Skin of body (tissue), 2 donors: ENCODE results near the gene LDLRAD3. TPM values are rescaled to one million over a fixed set of nuclear protein-coding genes. Genes with fewer than 3 reads are reported as not detected.

Experiments used
- DNase-seq: peaks from one replicate; lab custom pipeline; 2025; lab: John Stamatoyannopoulos, UW
- total RNA-seq: library from RNA; depleted of rRNA; stranded (reverse); fragments of >200 nt; gene quantifications from one replicate; pipeline ENCODE4 v1.2.3, GENCODE V29; 2014

LDLRAD3 gene
- total RNA-seq, 1 donor from 2014 or later = 9.4 TPM

DNA sequence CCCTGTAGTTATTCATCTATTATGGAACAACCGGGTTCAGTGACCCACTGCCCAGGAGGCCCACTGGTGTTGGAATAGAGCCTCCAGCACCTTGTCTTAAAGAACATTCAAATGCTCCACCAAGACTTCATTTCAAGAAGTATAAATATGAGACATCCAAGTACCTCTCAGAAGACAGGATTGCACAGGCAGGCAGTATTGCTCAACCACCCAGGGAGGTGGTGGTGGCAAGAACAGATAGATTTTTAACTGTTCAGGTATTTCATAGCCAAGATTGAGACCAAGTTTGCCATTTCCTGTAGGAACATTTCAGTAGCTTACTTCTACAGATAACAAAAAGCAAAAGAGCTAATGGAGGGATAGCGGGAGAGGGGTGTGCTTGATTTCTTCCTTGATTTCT lies 266.7 kb downstream of the LDLRAD3 start:
- DNase-seq = no peak

GRCh38 chr11:36211761-36212430 lies 268.0 kb downstream of the LDLRAD3 start:
- DNase-seq = no peak

DNA sequence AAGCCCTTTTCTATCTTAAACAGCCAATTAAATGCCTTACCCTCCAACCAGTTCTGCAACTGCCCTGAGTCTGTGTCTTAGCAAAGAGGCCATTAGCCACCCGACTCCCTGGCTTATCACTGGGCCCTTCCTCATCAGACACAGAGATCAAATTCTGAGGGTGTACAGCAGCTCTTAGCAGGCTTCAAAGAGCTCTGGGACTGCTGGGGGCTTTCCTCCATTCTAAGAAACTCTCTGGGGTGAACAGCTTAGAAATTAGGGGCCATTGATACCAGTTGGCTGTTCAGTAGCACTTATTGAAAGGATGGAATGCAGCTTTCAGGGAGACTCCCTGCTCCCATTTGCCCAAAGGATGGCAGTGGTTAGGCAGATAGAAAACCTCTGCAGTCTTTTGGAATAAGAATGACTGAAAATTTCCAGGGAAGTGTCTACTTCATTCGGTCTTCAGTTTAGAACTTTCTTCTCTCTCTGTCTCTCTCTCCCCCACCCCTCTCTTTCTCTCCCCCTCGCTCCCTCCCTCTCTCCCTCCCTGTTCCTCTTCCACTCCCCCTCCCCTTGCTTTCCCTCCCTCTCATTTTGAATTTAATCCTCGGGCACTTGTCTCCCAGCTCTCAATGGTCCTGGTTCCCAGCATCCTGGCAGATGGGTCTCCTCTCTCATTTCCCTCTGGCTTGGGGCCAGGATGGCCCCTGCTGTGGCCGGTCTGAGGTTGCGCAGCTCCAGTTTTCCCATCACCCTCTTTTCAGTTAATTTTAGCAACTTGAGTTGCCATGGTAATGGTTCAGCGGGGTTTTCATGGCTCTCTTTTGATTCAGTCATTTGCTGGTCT lies 268.9 kb downstream of the LDLRAD3 start:
- DNase-seq = peak; percentile 10

- DNase-seq = no peak
Observed at GRCh38 chr11:36213393-36213840, 269.6 kb downstream of the LDLRAD3 start.

DNA sequence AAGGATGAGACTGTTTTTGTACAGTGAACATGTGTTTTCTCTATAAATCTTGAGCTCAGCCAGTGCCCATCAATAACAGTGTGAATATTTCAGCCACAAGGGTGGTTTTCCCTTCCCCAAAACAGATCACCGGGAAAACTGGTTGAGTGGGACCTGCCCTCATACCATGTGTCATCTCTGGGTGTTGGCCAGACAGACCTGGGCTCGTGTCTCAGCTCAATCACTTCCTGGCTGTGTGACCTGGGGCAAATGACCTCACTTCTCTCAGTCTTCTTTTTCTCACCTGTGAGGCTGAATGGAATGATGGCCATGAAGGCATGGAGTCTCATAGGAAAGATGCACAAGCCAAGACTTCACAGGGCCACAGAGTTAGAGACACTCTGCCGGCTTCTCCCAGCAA lies 270.6 kb downstream of the LDLRAD3 start:
- DNase-seq = no peak

DNA sequence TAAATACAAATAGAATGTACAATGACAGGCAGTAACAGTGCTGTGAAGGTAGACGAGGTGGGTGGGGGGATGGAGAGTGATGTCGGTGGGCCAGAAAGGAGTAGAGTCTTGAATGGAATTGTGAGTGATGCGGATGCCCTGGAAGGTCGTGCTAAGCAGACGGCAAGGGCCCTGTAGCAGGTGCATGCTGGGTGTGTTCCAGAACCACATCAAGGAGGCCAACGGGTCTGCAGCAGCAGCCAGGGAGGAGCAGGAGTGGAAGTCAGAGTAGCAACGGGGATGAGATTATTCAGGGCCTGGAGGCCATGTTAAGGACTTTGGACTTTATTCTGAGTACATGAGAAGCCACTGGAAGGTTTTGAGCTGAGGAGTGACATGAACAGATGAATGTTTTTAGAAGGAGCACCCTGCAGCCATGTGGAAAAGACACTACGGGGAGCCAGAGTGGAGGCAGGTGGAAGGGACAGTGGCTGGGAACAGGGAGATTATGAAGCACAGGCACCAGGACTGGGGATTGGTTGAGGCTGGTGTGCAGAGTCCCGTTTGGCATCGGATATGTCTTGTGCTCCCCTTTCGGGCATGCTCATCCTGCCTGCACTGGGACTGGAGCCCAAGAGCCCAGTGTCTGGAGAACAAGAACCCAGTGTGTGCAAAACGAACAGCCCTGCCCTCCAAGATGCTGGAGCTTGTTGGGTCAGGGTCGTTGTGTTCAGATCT lies 271.3 kb downstream of the LDLRAD3 start:
- no peak for DNase-seq

DNA sequence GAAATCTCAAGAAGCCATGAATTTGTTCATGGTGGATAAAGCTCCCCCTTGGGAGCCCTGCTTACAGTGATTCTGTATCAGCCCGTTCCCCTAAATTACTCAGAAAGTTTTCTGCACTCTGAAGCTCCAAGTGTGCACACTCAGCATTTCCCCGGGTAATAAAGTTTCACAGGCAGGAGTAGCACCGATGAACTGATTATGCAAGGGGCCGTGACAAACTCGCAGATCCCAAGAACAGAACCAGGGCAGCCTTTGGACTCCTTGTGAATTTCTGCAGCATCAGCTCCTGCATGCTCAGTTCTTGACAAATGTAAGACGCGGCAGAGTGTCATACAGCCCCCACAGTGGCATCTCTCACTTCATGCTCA lies 271.8 kb downstream of the LDLRAD3 start:
- DNase-seq = no peak

GRCh38 chr11:36216061-36216615 lies 272.3 kb downstream of the LDLRAD3 start:
- no peak for DNase-seq

DNA sequence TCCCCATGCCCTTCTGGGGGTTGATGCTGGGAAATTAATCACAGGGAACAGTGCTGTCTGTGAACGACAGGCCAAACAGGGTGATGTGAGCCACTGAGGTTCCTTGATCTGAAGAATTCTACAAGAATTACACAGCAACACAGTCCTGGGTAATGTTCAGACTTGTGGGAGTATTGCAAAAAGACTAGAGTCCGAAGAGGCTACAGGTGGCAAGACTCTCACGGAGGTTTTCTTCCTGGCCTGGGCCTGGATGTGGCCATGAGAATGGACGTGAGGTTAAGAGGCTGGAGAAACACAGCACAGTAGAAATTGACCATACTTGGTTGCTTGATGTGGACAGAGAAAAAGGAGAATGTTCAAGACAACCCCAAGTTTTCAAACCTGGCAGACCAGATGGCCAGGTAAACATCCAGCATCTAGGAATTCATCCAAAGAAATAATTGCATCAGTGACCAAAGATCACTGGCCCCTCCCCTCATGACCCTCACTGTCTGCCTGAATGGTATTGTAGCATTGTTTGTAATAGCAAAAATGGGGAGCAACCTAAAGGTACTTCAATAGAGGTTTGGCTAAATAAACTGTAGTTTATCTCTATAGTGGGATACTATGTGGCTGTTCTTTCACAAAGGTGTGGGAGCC lies 274.5 kb downstream of the LDLRAD3 start:
- no peak for DNase-seq

- DNase-seq = no peak
Observed at GRCh38 chr11:36219996-36220395, 276.1 kb downstream of the LDLRAD3 start.

GRCh38 chr11:36222831-36223635 lies 279.2 kb downstream of the LDLRAD3 start:
- no peak for DNase-seq

DNA sequence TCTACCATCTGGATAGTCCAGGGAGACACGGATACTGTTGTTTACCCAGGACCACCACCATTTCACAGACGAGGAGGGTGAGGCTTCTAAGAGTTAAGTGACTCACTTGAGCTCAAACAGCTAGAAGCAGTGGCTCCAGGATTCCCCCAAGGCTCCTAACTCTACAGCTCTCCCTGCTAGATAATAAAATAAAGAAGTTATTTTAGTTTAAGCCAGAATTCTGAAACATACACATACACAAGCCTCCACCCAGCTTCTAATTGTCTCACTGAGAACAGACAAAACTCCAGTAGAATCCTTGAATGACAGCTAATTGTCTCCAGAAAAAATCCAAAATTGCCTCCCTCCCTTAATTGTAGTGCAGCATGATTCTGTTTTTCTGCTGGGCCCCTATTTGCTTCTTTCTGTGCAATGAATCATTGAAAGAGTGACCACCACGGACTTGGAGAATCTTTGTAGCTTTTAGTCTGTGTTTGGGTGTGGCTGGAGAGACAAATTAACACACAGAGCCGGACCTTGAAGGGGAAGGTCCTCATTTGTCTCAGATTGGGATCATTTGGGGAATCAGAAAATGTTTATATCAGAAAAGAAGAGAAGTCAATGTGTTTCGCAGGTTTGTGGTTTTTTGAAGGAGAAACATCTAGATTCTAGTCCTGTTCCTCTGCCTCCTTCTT lies 280.5 kb downstream of the LDLRAD3 start:
- no peak for DNase-seq

DNA sequence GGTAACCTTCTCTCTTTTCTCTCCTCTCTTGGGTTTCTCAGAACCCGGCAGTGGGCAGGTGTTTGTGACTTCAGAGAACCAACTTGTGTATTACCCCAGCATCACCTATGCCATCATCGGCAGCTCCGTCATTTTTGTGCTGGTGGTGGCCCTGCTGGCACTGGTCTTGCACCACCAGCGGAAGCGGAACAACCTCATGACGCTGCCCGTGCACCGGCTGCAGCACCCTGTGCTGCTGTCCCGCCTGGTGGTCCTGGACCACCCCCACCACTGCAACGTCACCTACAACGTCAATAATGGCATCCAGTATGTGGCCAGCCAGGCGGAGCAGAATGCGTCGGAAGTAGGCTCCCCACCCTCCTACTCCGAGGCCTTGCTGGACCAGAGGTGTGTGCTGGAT lies 283.2 kb downstream of the LDLRAD3 start:
- no peak for DNase-seq

- no peak for DNase-seq
Observed at GRCh38 chr11:36228689-36229088, 284.8 kb downstream of the LDLRAD3 start.

DNA sequence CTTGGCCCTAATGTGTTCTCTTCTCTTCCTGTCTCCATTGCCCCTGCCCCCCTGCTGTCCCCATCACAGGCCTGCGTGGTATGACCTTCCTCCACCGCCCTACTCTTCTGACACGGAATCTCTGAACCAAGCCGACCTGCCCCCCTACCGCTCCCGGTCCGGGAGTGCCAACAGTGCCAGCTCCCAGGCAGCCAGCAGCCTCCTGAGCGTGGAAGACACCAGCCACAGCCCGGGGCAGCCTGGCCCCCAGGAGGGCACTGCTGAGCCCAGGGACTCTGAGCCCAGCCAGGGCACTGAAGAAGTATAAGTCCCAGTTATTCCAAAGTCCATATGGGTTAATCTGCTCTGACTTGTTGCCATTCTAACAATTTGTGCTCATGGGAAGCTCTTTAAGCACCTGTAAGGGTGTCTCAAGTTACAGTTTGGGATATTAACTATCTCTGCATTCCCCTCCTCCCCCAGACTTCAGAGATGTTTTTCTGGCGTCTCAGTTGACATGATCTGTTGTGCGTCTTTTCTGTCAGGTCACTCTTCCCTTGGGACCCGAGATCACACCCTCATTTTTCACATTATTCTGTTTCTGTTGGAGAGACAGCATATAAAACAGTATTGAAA lies 285.3 kb downstream of the LDLRAD3 start:
- DNase-seq = no peak

DNA sequence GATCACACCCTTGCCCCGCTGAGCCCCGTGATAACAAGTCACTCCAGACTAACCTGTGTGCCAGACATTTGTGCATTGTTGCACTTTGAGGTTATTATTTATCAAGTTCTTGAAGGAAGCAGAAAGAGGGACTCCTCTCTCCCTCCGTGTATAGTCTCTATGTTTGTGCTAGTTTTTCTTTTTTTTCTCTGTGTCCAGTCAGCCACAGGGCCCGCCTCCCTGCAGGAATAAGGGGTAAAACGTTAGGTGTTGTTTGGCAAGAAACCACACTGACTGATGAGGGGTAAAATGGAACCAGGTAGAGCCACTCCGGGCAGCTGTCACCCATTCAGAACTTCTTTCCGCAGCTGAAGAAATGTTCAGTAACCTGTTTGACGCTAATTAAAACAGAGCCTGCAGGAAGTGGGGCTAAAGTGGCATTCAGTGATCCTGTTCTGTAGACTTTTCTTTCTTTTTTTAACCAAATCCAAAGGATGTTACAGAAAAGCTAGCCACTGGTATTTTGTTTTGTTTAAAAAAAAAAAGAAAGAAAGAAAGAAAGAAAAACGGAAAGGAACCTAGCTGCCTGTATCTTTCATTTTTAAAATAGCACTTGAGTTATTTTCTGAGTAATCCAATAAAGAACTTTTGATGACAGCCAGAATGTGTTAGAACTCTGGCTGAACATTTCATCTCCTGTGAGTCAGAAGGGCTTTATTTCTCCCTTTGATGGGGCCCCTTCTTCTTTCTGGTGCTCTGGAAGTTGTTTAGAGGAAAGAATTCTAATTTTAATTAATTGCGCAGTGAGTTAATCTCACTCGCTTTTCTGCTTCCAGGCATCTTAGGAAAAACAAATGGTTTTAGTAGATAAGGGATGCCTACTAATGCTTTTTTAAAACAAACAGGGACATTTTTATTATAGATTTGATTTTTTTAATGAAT lies 287.2 kb downstream of the LDLRAD3 start:
- no peak for DNase-seq

DNA sequence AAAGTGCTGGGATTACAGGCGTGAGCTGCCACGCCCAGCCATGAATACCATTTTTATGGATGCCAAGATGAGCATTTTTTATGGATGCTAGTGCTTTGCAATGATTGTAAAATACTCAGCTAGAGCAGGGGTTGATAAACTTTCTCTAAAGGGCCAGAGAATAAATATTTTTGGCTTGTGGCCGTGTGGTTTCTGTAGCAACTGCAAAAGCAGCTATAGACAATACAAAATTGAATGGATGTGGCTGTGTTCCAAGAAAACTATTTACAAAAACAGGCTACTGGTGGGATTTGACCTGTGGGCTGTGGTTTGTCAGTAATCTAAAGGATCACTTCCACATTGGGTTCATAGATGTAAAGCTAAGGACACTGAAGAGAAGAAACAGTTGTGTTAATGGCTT lies 289.3 kb downstream of the LDLRAD3 start:
- DNase-seq = no peak

DNA sequence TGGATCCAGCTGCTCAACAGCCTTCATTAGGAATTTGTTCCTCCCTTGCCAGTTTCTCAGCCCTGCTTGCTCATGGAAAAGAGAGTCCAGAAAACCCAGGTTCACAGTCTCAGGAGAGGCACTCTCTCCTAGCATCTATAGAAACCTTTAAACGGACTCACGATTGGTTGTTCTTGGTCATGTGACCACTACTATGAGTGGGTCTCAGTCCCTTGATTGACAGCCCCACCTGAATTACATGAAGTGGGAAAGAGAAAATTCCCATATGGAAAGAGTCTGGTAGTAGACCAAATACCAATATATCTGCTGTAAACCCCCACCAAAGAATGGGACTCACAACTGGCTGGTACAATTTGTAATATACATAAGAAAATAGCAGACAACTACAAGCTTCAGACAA lies 291.0 kb downstream of the LDLRAD3 start:
- DNase-seq = no peak

DNA sequence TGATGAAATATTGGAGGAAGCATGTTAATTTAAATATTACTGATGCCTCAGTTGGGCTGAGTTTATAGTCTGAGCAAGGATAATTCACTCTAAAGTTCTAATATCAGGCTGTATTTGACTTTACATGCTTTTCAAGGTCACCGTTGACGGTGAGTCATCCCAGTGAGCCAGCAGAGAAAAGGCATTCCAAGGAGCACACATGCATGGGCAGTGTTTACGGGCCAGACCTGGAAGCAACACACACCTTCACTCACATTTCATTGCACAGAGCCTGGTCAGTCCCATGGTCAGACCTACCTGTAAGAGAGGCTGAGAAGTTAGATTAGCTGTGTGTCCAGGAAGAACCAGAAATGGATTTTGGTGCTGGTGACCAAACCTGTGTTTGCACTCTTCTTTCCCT lies 291.9 kb downstream of the LDLRAD3 start:
- no peak for DNase-seq
